Smooth muscle cell (in vitro differentiated cells): ENCODE measurements around the gene C2orf80. TPM values are rescaled to one million over a fixed set of nuclear protein-coding genes. Genes with fewer than 3 reads are reported as not detected.
A peak's percentile ranks its signal among the peaks of the same experiment; 100 is the strongest.

Experiments used
- DNase-seq: peaks from one replicate; lab custom pipeline; 2025; ENCODE audit not compliant: unreplicated experiment; lab: John Stamatoyannopoulos, UW
- H2AFZ ChIP-seq: fragments of 200-600 bp; sonication (generic); 2 replicates; pipeline ENCODE4 v1.6.0; 2016; ENCODE audit warnings: antibody characterized with exemption, low read depth, mild to moderate bottlenecking
- H3F3A ChIP-seq: fragments of 200-600 bp; sonication (generic); 2 replicates; pipeline ENCODE4 v1.6.0; 2017; ENCODE audit warnings: antibody characterized with exemption, low read depth
- H3K27ac ChIP-seq: fragments of 200-600 bp; sonication (generic); 2 replicates; pipeline ENCODE4 v1.5.1; 2016; ENCODE audit warnings: low read depth, mild to moderate bottlenecking
- H3K27me3 ChIP-seq: fragments of 200-600 bp; sonication (generic); 2 replicates; pipeline ENCODE4 v1.6.1; 2016; ENCODE audit warnings: low read depth, mild to moderate bottlenecking
- H3K36me3 ChIP-seq: fragments of 200-600 bp; sonication (generic); 2 replicates; pipeline ENCODE4 v1.5.1; 2016; ENCODE audit warnings: low read depth
- H3K4me1 ChIP-seq: fragments of 200-600 bp; sonication (generic); 2 replicates; pipeline ENCODE4 v1.5.1; 2016; ENCODE audit warnings: low read depth
- H3K4me2 ChIP-seq: fragments of 200-600 bp; sonication (generic); 2 replicates; pipeline ENCODE4 v1.6.0; 2016; ENCODE audit warnings: mild to moderate bottlenecking
- H3K4me3 ChIP-seq: fragments of 200-600 bp; sonication (generic); 2 replicates; pipeline ENCODE4 v1.5.1; 2016; ENCODE audit warnings: mild to moderate bottlenecking
- H3K79me2 ChIP-seq: fragments of 200-600 bp; sonication (generic); 2 replicates; pipeline ENCODE4 v1.6.0; 2016; ENCODE audit warnings: low read depth, mild to moderate bottlenecking
- H3K9ac ChIP-seq: fragments of 200-600 bp; sonication (generic); 2 replicates; pipeline ENCODE4 v1.6.0; 2016; ENCODE audit warnings: low read depth
- H3K9me3 ChIP-seq: fragments of 200-600 bp; sonication (generic); replicated peaks from 2 replicates; pipeline ENCODE4 v1.5.1; 2016; ENCODE audit warnings: low read depth
- H4K20me1 ChIP-seq: fragments of 200-600 bp; sonication (generic); 2 replicates; pipeline ENCODE4 v1.6.0; 2016; ENCODE audit warnings: low read depth
- WGBS: methylation state at CpG from one replicate; pipeline ENCODE4 v1.1.7; 2016; ENCODE audit warnings: low lambda C conversion rate; 5-methylcytosine and 5-hydroxymethylcytosine counted together
- polyA plus RNA-seq: library from polyadenylated mRNA; unstranded; fragments of >200 nt; fragmentation: Nextera tagmentation; extraction: Ambion mirVana; gene quantifications from 2 replicates; pipeline ENCODE4 v1.2.1, GENCODE V29; 2016
- total RNA-seq: library from RNA; depleted of rRNA; stranded (reverse); fragments of >200 nt; gene quantifications from 2 replicates; pipeline ENCODE4 v1.2.3, GENCODE V29; 2014
- TF ChIP-seq, protein P1 (sequence below): fragments of 200-600 bp; sonication (generic); IDR thresholded peaks from 2 replicates; pipeline ENCODE4 v1.5.1; 2017; ENCODE audit warnings: borderline replicate concordance, mild to moderate bottlenecking, antibody characterized with exemption; ENCODE audit not compliant: insufficient read depth, poor library complexity, severe bottlenecking

The C2orf80 gene
- total and polyA plus RNA-seq, 2 experiments from 2014 or later, result not detected

DNA sequence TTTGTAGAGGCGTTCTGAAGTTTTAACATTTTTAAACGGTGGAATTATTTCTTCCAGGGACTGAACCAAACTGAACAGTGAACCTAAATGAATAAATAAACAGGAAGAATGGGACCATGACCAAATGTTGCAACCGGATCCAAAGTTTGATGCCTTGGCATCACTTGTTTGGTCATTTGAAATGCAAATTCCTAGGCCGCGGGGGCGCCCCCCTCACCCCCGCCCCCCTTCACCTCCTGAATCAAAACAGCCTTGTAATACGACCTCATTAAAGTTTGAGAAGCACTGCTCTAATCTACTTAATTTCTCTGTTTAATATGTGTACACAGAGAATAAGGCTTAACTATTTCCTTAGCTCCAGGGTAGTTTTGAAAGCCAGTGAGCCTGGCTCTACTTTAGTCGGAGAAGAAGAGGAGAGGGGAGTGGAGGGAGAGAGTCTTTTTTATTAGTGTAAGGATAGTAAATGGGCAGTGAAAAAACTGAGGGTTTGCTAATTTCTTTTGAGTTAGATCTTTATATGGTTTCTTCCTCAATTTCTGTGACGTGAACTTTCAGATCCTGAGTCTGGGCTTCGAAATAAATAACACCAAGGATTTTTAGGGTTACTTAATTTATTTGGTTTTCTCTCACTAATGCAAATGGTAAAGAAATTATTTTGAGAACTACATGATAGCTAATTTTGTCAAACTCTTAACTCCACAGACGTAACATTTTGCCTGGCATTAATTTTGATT lies 5.7 kb downstream of the C2orf80 start:
- peak overlapping the region; percentile 34 for H2AFZ ChIP-seq
- H3K4me2 ChIP-seq, result peak overlapping the region; percentile 32
- WGBS, result 26% methylated on average over 12 of the region's 12 CpGs

DNA sequence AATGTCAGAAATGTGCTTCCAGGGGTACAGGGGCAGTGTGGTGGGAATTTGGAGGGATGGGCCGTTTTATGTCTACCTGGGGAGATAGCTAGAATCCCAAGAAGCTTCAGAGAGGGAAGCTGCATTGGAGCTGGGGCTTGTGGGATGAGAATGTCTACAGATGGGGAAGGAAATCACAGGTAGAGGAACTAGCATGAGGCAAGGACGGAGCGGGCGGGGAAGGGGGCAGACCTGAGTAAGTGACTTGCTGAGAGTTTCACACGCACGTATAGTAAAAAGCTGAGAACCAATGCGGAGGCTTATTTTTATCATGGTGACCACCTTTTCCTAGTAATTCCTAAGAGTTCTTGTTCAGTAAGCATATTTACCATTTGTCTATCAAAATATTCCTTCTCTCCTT lies 6.3 kb downstream of the C2orf80 start:
- Histone ChIP-seq H4K20me1 (no peaks in the 10 kb centered on the region), H3K4me3 (no peak overlapping the region), H3K27ac (no peak overlapping the region), H3F3A (no peaks in the 10 kb centered on the region), H3K36me3 (no peaks in the 10 kb centered on the region), H3K9me3 (no peaks in the 10 kb centered on the region), H3K4me1 (peaks cover 8% of the 10 kb centered on the region), H3K4me2 (peak overlapping the region; percentile 32), H3K9ac (no peak overlapping the region), H2AFZ (peak overlapping the region; percentile 34), H3K79me2 (no peaks in the 10 kb centered on the region), H3K27me3 (peaks cover 12% of the 10 kb centered on the region)
- TF ChIP-seq, protein P1, sequence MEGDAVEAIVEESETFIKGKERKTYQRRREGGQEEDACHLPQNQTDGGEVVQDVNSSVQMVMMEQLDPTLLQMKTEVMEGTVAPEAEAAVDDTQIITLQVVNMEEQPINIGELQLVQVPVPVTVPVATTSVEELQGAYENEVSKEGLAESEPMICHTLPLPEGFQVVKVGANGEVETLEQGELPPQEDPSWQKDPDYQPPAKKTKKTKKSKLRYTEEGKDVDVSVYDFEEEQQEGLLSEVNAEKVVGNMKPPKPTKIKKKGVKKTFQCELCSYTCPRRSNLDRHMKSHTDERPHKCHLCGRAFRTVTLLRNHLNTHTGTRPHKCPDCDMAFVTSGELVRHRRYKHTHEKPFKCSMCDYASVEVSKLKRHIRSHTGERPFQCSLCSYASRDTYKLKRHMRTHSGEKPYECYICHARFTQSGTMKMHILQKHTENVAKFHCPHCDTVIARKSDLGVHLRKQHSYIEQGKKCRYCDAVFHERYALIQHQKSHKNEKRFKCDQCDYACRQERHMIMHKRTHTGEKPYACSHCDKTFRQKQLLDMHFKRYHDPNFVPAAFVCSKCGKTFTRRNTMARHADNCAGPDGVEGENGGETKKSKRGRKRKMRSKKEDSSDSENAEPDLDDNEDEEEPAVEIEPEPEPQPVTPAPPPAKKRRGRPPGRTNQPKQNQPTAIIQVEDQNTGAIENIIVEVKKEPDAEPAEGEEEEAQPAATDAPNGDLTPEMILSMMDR, result no peak
- no peak for DNase-seq
- WGBS, result 38% methylated on average over 7 of the region's 7 CpGs

More for the DNA sequence above, 5.7 kb downstream of the C2orf80 start:
- no peak overlapping the region for H3K4me3 ChIP-seq
- no peak overlapping the region for H3K9ac ChIP-seq
- no peak overlapping the region for H3K27ac ChIP-seq
- H3K27me3 ChIP-seq, result peaks cover 12% of the 10 kb centered on the region
- no peaks in the 10 kb centered on the region for H3K36me3 ChIP-seq
- TF ChIP-seq, protein P1, result no peak
- peaks cover 9% of the 10 kb centered on the region for H3K4me1 ChIP-seq
- no peaks in the 10 kb centered on the region for H3F3A ChIP-seq
- H3K9me3 ChIP-seq, result no peaks in the 10 kb centered on the region
- no peaks in the 10 kb centered on the region for H3K79me2 ChIP-seq
- no peaks in the 10 kb centered on the region for H4K20me1 ChIP-seq
- DNase-seq, result no peak

DNA sequence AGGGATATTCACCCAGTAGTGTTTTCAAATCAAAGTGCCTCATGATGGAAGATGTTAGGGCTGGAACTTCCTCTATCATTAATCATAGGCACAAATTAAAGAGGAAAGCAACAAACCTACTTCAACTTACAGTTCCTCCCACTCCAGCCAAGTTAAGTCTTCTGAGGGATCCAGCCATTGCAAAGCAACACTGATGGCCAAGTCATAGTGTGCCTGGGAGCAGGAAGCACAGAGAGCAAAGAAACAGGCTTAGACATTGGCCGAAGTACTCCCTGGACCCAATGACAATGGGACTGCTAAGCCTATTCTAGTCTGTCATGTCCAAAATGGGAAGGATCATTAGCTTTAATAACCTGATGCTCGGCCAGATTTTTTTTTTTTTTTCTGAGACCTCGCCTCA lies 7.0 kb downstream of the C2orf80 start:
- Histone ChIP-seq H3F3A (no peaks in the 10 kb centered on the region), H3K36me3 (no peaks in the 10 kb centered on the region), H3K9ac (no peak overlapping the region), H3K27ac (no peak overlapping the region), H3K27me3 (peaks cover 12% of the 10 kb centered on the region), H4K20me1 (no peaks in the 10 kb centered on the region), H3K79me2 (no peaks in the 10 kb centered on the region), H3K4me1 (peaks cover 8% of the 10 kb centered on the region), H2AFZ (no peak overlapping the region), H3K4me2 (no peak overlapping the region), H3K4me3 (no peak overlapping the region), H3K9me3 (no peaks in the 10 kb centered on the region)
- WGBS, result 91% methylated on average over 3 of the region's 3 CpGs
- no peak for DNase-seq
- TF ChIP-seq, protein P1, result no peak

DNA sequence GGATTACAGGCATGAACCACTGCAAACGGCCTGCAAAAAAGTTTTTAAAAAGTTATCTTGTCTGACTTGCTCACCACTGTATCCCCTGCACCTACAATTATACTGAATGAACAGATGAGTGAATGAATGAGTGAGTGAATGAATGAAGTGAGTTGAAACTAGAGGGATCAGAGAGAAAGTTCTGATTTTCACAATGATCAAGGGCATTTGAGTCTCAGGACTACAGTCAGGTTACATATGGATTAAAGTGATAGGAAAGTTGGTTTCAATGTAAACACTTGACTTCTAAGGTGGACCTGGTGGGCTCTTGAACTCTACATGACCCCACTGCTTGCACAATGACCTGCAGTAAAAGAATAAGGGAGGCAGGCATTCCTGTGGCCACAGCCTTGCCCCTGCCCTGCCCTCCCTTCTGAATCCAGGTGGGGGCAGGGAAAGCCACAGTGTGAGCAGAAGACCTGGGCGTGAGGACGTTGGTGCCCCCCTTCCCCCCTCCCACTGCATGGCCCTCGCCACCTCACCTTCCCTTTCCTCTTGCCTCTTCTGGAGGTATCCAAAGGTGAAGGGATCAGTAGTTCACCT lies 10.7 kb downstream of the C2orf80 start:
- TF ChIP-seq, protein P1, result no peak
- DNase-seq, result no peak
- Histone ChIP-seq H3K27ac (no peak overlapping the region), H3K36me3 (no peaks in the 10 kb centered on the region), H3K27me3 (no peaks in the 10 kb centered on the region), H3K9me3 (no peaks in the 10 kb centered on the region), H3K79me2 (no peaks in the 10 kb centered on the region), H4K20me1 (no peaks in the 10 kb centered on the region), H2AFZ (no peak overlapping the region), H3K4me3 (no peak overlapping the region), H3K4me1 (peaks cover 10% of the 10 kb centered on the region), H3F3A (no peaks in the 10 kb centered on the region), H3K9ac (no peak overlapping the region), H3K4me2 (no peak overlapping the region)
- WGBS, result 74% methylated on average over 4 of the region's 4 CpGs
